HG02885 (cell line): ENCODE results near the gene BOLA3.
"Not testable (repeated sequence)": the region's sequence is repeated elsewhere in the genome, so short reads cannot be mapped to it uniquely, and the experiment has no call there.

Experiments used
- ATAC-seq: cut with Tn5 transposase; IDR thresholded peaks from one replicate; pipeline ENCODE4 v1.9.1; 2021; ENCODE audit warnings: mild to moderate bottlenecking; ENCODE audit not compliant: unreplicated experiment, poor library complexity

The BOLA3 gene

DNA sequence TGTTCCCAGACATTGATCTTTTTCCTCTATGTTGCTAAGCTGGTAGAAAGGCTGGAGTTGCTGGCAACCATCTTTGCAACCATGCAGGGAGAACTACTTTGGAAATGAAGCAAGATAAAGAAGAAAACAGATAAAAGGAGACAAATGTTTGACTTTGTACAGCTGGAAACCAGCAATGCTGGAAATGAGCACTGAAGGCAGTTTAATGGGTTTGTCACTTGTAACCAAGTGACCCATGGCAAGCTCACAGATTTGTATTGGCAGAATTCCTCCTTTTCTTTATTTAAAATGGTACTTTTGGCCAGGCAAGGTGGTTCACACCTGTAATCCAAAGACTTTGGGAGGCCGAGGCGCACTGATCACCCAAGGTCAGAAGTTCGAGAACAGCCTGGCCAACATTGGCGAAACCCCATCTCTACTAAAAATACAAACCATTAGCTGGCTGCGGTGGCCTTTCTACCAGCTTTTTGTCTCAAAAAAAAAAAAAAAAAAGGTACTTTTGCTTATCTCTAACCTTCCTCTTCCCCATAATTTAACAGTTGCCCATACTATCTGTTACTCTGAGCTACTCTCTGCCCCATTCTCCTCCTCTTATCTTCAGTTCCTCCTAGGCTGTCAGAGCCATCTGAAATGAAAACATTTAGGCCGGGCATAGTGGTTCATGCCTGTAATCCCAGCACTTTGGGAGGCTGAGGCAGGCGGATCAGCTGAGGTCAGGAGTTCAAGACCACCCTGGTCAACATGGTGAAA, 2.0 kb upstream of the BOLA3 start:
- ATAC-seq, result no peak

DNA sequence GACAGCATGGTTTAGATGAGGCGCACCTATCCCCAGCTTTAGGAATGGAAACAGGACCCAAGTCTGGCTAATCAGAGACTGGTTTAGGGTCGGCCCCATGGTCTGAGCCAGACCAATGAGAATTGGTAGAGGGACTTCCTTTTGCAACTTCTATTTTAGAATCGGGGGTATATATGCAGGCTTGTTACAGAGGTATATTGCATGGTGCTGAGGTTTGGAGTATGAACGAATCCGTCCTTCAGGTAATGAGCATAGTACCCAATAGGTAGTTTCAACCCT, 1.5 kb upstream of the BOLA3 start:
- ATAC-seq, result no peak

DNA sequence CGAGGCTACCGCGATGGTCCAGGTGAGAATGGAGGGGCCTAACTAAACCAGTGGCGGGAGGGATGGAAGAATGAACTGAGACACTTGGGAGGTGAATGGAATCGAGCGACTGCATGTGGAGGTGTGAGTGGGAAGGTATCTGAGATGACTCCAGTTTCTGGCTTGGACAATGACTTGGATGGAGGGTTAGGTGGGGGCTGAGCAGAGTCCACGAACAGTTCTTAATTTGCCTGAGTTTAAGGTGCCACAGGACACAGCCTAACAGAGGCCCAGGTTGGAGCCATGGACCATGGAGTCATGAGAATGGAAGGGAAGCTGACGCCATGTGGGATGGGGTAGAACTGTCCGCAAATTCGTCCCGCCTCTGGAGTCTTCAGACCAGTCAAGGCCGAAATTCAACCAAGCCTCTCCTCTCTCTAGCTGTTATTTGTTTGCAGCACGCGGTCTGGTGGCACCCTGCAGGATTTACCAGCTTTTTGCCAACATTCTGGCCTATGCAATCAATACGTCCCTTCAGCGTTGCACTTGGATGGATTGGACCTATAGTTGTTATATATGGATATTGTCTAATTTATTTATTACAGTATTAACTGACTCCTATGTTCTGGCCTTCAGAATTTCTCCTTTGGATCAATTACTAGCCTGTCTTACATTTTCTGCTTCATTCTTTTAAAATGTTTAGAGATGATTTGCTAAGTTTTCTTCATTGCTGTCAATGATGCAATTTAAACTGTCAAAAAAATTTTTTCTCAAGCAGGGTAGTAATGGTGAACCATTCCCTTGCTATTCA, 940 bp upstream of the BOLA3 start:
- no peak for ATAC-seq

DNA sequence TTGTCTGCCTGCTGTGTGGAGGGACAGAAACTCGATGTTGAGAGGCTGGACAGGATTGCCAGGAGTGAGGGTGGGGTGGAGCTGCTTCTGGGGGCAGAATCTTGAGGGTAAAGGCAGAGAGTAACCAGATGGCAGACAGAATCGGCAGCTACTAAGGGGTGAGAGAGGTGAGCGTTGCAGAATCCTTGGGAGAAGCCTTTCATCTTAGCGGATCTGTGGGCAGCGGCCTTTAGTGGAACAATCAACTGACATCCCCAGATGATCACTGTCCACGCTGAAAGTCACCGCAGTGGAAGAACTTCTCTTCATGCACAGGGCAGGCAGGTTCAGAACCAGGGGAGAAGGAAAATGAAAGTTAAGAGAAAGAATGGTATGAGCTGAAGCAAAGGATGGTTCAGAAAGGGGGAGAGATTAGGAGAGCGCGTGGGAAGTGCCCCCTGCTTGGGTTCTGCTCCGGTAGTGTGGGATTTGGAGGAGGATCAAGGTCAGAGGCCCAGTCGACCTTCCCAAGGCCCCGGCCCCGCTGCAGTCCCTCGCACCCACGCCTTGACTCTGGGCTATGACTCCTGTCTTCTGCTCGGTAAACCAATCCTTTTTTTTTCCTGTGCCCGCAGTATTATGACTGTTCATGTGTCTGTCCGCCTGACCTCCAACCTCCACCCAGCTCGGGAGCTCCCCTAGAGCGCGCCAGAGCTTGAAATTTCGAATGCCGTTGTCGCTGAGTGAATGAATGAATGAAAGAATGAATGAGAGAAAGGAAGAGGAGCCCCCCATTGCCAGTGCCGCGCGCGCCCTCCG, 584 bp downstream of the BOLA3 start:
- ATAC-seq, result peak; percentile 22

DNA sequence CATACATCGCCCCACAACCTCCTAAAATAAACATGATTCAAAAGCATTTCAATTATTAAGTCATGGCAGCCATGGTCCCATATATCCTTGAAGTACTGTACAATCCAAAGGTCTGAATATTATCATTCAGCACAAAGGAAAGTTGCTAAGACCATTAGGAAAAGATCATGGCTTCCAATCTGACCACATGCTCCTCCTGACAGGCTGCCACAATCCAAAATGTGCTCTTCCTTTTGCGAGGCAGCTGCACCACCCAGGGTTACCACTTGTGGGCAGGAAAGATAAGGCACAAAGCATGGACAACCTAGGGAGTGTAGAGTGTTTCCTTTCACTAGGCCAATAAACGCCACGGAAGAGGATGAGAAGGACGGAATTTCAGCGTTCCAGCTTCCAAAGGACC, 5.4 kb downstream of the BOLA3 start:
- no peak for ATAC-seq

DNA sequence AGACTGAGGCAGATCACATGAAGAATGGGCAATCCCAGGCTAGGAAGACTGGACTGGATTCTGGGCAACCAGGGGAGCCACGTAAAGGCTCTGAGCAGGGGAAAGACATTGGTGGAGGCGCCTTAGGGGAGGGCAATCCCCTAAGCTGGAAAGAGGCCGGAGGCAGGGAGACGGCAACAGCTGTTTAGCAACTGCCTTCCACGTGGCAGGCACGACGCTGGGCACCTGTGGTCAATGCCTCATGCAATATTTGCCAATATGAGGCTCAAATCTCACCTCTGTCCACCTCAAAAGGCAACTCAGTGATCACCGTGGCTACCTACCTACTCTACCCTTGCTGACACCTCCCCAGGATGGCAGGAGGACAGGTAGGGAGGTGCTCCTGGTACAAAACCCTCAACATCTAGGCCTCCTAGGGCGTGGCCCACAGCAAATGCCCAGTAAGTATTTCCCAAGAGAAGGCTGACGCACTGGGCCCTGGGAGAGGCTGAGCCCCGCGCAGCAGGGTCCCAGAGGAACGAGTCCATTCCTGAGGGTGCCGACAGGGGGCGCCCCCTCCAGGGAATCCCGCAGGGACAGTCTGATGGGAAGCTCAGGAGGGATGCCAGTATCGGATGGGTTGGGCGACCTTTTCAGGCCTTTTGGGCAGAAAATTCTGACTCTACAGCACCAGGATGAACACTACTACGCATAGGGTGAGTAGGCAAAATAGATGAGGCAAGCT, 8.9 kb downstream of the BOLA3 start:
- no peak for ATAC-seq

DNA sequence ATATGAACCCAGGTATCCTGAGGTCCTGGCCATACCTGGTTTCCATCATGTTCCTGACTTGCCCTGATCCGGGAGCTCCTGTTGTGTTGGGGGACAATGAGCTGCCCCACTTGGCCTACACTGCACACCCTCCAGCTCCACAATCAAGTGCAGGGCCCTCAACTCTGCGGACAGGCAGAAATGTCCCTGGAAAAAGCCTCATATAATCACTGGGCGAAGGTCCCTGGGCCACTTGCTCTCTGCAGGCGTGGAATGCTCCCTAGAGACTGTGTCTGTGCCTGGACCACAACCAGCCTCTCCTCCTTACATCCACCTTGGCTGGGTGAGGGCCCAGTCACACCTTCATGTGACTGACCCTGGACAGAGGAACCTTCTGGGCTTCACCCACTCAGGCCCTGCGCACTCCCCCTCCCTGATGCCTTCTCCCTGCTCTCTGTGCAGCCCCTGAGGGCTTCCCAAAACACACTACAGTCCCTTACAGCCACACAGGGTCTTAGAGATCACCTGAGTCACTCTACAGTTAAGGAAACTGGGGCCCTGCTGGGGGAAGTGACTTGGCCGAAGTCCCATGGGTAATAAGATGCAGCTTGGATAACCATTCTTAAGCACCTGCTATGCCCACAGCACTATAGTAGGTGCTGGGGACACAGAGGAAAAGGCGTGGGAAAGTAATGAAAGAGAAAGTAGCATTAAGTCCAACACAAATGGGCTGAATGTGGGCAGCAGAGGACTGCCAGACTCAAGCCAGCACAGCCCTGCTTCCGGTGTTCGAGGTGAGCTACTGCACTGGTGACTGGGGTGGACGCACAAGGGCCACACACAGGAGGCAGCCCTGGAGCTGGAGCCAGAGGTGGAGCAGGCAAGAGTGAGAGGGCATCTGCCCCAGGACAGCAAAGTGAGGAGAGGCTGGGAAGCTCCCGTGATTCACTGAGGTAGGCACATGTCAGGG, 9.8 kb downstream of the BOLA3 start:
- ATAC-seq, result no peak

DNA sequence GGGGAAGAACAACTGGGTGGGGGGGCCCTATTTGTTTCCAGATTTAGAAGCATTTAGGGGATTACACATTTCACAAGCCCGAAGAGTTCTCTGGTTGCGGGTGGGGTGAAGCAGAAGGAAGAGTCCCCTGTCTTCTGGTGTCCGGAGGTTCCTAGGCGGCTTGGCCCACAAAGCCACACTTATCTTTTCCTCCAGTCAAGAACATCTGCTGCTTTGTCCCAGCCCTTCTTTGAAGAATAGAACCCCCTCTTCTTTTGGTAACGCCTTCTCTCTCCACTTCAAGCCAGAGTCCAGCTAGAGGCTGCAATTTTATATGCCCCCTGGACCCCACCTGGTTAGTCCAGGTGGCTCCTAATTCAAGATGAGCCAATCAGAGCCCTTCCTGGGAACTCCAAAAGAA, 15.8 kb downstream of the BOLA3 start:
- no peak for ATAC-seq

DNA sequence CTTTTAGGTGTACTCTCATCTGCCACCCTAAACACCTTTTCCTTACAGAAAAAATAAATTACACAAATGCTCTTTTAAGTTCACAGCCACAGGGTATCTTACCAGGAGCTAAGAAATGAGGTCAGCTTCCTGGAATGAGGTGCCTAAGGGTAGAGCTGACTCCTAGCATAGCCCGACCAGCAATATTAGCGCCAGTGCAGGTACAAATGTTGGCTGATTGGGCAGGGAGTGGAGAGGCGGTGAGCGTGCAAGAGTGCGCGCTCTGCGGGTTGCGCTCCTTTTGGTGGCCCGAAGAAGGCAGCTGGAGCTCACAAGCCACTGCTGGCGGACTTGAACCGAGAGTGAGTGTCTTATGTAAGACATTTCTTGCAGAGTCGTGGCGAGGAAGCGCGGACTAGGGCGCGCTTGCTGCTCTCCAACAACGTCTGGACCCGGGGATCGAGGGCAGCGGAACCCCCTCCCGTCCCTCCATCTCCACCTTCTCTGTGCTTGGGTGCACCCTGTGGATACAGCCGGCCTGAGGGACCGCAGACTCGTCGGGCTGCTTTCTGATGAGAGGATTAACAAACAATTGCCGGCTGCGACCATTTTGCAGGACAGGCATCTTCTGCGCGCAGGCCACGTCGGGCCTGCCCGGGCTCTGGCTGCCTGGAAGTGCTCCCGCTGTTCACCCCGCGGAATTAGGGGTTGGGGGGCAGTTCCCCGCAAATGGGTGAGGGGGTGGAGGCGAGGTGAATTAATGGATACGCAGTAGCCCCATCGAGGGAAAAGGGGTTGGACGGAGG, 17.3 kb downstream of the BOLA3 start:
- ATAC-seq, result no peak

DNA sequence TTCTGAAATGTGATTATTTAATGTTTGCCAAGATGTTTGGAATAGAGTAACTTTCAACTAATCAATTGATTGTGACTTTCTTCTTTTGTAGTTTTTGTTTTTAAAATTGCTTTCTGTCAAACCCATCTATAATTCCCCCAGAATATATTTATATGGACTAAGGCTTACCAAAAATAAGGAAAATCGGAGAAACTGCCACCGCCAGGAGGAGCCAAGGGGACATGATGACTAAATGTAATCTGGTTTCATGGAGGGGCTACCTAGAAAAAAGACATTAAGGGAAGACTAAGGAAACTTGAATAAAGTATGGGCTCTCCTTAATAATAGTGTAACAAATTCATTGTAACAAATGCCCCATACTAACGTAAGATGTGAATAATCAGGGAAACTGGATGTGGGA, 19.5 kb downstream of the BOLA3 start:
- ATAC-seq, result no peak

DNA sequence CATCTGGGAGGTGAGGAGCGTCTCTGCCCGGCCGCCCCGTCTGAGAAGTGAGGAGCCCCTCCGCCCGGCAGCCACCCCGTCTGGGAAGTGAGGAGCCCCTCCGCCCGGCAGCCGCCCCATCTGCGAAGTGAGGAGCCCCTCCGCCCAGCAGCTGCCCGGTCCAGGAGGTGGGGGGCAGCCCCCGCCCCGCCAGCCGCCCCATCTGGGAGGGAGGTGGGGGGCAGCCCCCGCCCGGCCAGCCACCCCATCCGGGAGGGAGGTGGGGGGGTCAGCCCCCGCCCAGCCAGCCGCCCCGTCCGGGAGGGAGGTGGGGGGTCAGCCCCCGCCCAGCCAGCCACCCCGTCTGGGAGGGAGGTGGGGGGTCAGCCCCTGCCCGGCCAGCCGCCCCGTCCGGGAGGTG, 23.8 kb downstream of the BOLA3 start:
- ATAC-seq, result not testable (repeated sequence)

DNA sequence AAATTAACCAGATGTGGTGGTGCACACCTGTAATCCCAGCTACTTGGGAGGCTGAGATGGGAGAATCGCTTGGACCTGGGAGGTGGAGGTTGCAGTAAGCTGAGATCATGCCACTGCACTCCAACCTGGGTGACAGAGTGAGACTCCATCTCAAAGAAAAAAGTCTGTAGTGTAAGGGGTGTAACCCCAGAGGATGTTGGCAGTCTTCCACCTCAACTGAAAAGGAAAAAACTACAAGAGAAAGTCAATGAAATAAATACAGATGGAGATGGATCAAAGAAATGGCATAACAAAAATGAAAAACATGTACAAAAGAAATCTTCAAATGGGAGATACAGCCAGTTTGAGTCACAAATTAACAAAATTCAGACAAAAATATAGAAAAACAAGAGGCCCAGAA, 25.9 kb downstream of the BOLA3 start:
- not testable (repeated sequence) for ATAC-seq

DNA sequence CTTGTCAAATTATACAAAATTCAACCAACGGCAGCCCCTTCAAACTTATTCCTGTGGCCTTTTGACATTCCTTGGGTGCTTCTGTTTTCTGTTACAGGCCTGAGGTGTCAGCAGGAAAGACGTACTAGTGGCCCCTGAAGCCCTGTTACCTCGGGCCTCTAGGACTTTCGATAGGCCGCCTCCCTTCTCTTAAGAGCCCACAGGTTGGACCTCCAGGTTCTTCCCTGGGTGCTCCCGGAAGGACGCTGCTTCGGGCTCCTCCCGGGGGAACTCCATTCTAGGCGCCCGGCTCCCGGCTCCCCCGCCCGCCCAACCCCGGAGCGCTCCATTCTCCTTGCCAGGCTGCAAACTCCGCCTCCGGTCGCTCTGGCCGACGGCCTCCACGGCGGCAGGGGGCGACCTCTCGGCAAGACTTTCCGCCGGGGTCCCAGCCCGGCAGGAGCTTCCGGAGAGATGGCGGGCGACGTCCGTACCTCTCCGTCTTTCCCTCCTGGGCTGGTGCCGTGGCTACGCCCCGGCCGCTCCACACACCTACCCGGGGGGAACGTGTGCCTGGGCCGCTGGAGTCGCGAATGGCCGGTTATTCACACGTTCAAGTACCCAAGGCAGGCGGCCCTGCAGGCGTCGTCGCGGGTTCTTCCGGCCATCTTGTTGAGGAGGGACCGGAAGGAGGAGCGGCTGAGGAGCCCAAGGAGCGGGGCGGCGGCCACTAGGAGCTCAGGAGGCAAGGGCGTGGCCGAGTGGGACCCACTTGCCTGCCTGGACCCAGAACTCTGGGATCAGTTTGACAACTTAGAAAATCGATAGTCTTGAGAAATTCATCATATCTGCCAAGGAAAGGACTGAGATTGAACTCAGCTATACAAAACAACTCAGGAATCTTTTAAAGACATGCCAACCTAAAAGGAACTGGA, 27.5 kb downstream of the BOLA3 start:
- peak; percentile 96 for ATAC-seq

DNA sequence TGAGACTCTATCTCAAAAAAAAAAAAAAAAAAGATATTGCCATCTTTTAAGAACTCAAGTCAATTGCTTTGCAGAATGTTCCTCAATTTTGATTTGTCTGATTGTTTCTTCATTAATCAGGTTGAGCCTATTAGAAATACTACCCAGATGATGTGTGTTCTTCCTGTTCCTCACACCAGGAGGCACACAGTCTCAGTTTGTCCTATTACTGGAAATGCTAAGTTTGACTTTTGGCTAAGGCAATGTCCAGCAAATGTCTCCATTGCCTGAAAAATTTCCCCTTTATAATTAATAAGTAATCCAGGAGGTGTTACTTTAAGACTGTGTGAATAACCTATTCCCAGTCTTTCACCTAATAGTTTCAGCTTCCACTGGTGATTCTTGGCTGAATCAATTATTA, 28.4 kb downstream of the BOLA3 start:
- no peak for ATAC-seq

DNA sequence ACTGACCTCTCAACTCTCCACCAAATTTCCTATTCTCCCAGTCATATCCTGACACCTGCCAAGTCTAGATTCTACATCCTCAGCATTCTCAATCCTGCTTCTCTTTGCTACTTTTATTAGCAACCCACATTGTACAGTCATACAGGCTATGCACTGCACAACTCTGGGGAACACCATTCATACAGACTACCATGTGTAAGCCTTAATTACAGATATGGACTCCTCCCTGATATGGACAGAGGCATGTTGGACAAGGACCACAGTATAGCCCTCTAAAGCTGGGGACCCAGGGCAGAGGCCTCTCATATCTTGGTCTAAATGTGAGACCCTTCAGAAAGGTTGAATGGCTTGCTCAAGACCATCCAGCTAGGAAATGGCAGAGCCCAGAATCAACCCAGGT, 36.3 kb downstream of the BOLA3 start:
- no peak for ATAC-seq

DNA sequence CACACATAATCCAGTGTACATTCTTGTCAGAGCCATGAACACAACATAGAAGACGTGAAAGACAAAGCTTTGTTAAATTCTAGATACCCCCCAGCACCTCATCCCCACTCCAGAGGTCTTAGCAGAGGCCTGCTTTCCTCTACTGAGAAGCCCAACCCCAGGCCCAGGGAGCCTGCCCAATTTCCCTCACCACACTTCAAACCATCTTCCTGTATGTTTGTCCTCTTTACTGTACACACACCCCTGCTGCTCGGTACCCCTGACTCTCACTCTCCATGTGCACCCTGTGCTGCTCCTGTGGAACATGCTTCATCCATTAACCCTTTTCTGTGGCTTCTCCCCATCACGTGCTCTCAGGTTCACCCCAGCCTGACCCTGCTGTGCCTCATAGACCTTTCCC, 37.2 kb downstream of the BOLA3 start:
- ATAC-seq, result no peak

DNA sequence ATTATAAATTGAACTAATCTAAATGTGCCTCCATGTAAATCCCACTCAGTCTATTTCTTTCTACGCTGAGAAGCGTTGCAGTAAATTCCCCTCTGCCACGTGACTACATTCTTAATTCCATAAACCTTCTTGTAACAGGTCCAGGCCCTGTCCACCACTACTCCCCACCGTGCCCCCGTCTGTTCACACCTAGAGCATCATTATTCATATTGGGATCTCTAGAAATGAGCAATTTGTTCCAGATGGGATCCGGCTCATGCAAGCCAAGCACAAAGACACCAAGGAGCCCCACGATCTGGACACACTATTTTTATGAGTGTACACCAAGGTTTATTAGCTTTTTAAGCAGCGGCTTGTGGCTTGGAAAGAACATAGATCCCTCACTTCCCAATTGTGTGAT, 38.2 kb downstream of the BOLA3 start:
- no peak for ATAC-seq

DNA sequence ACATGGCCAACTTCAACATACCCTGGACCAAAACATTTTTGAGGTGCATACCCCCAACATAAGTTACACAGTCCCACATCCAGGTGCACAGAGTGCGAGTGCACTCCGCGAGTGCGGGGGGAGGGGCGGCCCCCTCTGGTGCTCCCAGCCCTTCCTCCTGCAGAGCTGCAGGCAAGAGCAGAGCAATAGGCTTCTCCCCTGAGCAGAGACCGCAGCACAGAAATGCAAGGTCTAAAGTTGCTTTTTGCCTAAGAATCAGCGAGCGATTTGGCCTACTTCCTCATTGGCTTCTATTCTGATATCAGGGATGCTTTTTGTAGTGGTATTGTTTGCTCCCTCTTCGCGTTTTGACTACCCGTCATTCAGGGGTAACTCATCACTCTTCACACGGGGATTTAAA, 40.6 kb downstream of the BOLA3 start:
- ATAC-seq, result no peak
